Measurements from ENCODE around the gene SUMO3.
A peak's percentile ranks its signal among the peaks of the same experiment; 100 is the strongest.

The SUMO3 gene

DNA sequence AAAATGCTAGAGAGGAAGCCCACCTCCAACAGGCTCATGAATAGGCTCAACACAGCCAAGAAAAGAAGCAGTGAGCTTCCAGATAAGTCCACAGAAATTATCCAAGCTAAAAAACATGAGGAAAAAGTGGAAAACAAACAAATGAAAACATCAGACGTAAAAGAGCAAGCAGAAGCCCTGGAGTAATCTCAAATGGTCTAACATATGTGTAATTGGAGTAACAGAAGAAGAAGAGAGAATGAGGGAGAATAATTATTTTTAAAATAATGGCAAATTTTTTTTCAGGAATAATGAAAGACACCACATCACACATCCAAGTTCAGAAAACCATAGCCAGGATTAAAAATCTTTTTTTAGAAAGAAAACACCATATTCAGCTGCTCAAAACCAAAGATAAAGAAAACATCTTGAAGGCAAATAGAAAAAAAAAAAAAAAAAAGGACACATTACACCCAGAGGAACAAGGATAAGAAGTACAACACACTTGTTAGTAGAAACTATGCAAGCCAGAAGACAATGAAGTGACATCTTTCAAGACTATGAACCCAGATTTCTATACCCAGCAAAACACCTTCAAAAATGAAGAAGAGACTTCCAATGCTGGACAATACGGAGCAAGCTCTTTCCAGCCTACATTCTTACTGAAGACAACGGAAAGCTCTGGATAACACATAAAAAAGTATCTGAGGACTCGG, 10.6 kb upstream of the SUMO3 start:
- DNase-seq: no peak

DNA sequence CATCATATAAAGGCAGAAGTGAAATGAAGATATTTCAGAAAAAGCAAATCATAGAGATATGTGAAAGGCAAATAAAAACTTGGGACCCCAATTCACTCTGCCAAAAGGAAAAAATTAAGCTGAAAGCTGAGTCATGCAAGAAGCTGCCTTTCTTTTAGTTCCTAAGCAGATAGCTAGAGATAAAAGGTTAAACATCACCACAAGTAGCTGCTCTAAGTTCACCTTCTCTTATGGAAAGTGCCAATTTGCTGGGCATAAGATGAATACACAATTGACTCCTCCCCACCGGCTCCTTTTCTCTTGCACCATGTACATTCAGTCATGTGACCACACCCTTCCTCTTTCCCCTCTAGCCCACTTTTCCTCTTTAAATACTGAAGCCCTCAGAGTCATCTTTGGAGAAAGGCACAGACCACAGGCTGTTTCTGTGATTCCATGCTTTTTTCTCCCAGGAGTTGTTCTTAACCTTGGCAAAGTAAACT, 5.4 kb upstream of the SUMO3 start:
- DNase-seq: no peak

DNA sequence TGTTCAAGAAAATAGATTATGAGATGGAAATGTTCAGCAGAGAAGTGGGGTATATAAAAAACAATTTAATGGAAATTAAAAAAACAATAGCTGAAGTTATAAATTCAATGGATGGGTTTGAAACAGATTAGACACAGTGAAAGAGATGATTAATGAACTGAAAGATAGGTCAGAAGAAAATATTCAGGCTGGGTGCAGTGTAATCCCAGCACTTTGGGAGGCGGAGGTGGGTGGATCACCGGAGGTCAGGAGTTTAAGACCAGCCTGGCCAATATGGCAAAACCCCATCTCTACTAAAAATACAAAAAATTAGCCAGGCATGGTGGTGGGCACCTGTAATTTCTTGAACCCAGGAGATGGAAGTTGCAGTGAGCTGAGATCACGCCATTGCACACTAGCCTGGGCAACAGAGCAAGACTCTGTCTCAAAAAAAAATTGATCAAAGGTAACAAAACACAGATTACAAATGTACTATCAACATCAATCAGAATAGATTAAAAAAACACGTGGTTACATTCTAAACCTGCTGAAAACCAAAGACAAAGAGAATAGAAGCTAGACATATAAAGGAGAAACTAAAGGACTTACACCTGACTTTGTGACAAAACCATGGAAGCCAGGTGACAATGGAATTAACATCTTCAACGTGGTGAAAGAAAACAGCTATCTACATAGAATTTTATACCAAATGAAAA, 4.8 kb upstream of the SUMO3 start:
- DNase-seq: no peak

DNA sequence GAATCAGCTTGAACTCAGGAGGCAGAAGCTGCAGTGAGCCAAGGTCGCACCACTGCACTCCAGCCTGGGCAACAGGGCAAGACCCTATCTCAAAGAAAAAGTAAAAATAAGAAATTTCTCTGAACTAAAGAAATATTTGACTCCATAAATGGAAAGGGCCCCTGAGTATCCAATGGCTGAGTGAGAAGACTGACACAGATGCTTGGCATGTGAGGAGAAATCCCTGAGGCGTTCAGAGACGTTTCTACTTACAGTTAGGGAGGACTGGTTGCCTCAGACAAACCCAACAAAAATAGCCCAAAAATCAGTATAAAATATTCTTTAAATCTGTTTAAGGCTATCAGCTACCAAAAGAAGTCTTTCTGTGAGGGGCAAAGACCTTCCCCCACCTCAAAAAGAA, 3.0 kb upstream of the SUMO3 start:
- no peak for DNase-seq

DNA sequence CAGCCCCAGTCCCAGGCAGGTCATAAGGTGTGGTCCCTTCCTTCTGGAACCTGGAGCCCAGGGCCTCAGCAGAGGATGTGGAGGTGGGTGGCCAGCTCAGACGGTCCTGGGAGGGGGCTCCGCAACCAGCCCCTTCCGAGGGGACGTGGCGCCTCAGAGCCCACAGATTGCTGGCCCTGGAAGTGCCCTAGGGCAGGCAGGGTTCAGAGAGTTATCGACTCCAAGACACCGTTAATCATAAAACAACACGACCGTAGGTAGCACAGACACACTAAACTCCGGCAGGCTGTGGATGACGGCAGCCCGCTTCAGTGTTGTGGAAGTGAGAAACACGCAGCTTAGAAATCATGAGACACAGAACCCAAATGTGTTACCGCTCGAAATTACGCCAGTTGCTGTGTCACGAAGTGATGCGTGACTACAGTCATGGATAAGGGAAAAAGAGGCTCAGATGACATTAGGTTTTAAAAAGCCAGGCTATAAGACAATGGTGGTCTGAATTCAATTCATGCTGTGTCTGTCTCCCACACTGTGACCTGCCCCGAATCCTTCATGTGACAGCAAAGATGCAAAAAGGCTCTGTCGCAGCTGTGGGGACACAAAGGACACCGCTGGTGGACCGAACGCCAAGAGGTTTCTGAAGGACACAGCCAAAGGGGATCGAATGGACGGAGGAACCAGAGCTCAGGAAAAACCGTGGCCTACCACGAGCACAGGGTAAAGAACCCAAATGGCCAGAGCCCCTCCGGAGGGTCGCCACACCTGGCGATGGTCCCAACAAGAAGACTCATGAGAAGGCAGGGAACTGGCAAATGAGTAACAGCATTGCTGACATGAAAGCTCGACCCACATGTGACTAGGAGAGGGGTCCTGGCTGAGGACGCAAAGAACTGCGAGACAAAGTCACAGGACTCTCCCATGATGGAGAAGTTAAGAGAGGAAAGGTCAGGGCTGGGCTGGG, 1.7 kb upstream of the SUMO3 start:
- DNase-seq: no peak

DNA sequence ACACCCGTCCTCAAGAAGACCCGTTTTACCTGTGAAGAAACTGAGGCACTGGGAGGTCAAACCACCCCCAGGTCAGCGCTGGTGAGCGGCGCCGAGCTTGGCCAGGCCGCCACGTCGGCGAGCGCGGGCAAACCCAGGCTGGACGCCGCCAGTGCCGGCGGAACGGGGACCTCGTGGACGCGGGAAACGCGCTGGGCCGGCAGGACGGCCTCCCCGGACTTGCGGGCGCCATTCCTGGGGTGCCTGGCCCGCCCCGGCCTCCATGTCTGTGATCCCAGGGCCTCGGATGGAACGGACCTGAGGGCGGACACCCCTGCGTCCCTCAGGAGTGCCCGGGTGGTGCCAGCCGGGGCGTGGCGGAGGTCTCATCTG, 764 bp upstream of the SUMO3 start:
- no peak for DNase-seq

DNA sequence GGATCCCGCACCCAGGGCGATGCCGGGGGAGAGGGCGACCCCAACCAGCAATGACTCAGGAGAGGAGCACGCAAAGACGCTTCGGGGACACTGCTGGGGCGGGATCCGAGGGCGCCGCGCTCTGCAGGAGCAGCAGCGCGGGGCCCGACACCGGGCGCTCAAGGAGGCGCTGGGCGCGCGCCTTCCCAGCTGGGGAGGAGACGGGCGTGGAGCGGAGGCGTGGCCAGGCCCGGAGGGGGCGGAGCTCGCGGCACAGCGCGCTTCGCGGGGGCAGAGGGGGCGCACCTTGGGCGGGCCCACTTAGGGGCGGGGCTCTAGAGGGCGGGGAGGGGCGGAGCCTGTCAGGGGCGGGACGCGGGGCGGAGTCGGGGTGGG, 369 bp downstream of the SUMO3 start:
- peak; percentile 86 for DNase-seq

DNA sequence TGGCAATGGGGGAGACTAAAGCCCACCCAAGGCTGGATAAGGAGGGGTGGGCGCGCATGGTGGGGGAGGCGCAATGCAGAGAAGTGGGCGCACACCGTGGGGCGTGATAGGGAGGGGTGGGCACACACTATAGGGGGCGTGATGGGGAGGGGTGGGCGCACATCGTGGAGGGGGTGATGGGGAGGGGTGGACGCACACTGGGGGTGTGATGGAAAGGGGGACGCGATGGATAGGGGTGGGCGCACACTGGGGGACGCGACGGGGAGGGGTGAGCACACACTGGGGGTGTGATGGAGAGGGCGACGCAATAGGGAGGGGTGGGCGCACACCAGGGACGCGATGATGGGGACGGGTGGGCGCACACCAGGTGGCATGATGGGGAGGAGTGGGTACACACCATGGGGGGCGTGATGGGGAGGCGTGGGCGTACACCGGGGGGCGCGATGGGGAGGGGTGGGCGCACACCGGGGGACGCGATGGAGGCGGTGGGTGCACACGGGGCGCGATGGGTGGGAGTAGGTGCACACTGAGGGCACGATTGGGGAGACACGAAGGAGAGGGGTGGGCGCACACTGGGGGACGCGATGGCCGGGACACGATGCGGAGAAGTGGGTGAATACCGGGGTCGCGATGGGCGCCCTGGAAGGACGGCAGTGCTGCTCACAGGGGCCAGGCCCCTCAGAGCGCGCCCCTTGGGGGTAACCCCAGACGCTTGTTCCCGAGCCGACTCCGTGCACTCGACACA, 929 bp downstream of the SUMO3 start:
- DNase-seq: no peak

DNA sequence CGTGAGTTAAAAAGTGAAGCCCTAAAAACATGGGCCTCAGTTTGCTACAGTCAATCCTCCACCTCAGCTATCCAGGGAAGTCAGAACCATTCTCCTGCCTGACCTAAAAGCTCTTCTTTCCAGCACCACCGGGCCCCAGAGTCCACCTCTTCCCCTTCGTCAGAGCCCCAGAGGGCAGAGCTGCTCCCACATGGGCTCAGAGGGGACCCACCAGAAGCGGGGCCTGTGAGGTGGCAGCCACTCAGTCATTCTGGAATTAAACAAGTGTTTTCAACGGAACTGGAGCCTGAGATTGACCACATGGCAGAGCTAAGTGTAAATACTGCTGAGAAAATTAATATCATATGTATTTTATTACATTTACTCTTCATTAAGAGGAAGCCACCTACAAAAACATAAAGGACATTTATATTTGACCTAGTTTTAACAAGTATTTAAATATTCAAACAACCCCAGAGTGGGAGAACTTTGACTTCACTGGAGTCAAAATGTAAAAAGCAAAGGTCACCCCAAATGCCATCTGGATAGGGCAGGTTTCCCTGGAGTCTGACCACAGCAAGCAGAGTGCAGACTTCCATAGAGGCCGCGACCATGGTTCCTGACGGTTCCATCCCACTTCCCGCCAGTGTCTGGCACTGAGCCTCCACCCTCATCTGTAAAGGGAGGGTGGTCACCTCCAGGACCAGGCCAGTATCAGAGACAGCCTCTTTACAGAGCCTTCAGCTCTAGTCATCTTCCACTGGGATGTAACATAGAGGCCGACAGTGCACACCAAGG, 1.8 kb downstream of the SUMO3 start:
- no peak for DNase-seq

DNA sequence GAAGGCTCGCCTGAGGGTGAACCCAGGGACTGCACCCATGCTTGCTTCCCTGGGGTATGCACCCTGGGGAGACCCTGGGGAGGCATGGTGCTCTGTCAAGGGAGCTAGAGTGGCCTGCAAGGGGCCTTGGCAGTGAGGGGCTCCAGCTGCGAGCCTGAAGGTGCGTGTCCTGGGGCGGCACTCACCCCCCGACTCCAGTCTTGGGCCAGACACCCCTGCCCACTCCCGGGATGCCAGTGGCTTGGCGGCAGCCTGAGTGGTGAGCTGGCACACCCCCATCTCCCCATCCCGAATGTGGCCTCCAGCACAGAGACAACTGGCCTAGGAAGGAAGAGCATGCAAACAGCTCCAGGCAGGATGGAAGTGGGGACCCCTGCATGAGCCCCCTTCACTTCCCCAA, 2.6 kb downstream of the SUMO3 start:
- DNase-seq: no peak

DNA sequence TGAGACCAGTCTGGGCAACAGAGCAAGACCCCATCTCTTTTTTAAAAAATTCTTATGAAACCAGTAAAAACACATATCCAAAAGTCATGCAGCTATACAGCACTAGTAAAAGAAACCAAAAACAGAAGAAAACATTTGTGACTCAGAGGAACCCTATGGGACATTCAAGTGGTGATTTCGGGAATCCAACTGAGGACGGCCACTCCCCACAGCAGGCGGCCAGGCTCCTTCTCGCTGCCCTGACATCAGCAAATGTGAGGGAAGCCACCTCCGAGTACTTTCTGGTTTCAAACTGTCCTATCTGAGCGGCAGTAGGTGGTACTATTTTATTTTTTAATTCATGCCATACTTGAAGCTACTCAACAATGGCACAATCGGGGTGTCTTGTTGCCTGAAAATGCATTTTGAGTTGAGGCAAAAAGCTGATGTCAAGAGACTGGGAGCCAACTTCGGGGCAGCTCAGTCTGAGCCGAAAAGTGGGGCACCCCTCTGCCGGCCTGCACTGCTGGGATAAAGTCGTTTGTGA, 3.3 kb downstream of the SUMO3 start:
- no peak for DNase-seq

DNA sequence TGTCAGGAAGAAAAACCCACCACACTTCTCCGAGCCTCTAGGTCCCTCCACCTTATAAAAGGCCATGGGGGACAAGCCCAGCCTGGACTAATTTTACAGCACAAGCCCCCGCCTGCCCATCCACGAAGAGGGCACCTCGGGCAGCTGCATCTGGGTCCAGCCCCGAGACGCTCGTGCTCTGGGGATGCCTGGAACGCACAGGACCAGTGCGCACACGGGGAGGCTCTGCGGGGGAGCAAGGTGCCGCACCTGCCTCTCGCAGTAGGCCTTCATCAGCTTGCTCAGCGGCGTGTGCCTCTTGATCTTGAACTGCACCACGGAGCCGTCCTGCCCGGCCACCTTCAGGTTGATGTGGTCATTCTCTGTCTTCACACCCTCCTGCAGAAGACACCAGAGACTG, 4.1 kb downstream of the SUMO3 start:
- no peak for DNase-seq

DNA sequence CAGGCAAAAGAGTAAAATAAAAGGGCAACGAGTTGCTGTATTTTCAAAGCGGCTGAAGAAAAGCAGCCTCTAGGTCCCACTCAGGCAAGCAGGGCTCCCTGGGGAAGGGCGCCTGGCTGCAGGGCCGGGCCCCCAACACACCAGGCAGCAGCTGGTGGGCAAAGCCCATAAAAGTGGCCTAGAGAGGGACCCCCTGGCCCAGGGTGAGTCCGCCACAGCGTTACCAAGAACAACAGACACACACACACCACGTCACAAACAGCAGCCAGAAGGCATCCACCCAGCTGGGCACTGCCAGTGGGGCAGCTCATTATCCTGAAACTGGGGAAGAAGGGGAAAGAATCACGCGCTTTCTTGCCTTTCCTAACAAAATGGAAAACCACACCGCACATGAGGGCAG, 4.7 kb downstream of the SUMO3 start:
- no peak for DNase-seq

DNA sequence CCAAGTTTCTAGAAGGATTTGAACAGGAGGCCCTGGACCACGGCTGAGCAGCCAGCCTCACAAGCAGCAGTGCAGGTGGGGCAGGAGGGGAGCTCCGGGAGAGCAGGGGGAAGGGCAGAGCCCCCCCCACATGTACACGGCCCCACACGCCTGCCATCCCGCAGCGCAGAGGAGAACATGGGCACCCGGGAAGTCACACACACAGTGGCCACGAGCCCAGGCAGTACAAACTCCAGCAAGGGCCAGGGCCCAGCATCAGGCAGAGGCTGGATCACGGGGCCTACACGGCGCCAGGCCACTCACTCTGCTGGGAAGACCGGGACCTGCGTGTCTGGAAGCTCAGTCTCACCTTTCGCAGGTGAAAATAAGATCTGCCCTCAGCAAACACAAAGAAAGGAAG, 5.2 kb downstream of the SUMO3 start:
- no peak for DNase-seq

DNA sequence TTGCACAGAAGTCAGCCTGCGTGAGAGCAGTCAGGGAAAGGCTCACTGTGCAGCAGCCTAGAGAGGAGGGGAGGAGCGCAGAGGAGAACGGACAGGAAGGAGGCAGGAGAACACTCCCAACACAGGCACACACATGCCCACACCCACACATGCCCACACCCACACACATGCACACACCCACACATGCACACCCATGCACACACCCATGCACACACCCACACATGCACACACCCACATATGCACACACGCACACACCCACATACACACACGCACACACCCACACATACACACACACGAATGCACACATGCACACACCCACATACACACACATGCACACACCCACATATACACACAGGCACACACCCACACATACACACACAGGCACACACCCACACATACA, 7.1 kb downstream of the SUMO3 start:
- no peak for DNase-seq

DNA sequence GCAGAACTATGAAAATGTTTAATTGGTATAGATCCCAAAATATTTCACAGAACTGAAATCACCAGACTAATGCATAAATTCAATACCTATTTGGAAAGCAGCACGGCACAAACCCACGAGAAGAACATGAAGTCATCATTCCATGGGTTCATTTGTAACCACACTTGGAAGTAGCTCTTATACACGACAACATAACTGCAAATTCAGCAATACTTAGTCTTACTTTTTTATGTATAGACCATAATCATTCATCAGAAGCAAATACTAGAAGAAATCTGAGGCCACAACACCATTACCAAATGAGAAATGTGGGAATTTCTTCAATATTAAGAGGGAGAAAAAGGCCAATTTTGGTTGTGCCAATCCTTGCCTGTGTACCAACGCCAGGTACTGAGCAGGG, 12.0 kb downstream of the SUMO3 start:
- no peak for DNase-seq

DNA sequence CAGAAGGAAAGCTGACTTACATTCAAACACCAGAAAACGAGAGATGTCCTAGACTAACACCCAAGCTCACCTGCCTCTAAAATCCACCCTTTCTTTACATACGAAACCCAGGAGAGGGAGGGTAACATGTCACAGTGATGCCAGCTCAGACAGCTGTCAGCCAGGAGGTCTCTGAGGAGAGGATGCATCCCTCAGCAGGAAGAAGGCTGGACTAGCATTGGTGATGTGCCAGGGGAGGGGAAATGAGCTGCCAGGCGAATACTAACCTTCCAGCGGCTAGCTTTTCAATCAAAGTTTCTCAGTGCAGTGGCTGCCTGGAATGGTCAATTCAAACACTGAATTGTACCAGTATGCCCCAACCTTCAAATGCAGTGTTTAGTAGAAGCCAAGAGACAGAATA, 12.6 kb downstream of the SUMO3 start:
- no peak for DNase-seq

DNA sequence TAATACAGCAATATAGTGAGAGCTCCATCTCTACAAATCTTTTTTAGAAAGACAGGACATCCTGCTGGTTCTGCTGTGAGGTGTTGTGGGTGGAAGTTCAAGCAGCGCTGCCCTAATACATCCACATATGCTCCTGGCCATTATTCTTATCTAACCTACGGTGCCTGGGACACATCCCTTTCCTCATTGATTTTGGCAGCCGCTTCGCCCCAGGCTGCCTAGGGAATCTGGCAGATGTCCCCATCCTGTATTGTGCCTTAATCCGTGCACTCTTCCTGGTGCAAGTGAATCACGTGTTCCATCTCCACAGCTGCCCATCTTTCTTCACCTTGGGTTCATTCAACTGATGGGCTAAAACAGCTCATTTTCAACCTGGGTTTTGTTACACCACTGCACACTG, 13.1 kb downstream of the SUMO3 start:
- no peak for DNase-seq

DNA sequence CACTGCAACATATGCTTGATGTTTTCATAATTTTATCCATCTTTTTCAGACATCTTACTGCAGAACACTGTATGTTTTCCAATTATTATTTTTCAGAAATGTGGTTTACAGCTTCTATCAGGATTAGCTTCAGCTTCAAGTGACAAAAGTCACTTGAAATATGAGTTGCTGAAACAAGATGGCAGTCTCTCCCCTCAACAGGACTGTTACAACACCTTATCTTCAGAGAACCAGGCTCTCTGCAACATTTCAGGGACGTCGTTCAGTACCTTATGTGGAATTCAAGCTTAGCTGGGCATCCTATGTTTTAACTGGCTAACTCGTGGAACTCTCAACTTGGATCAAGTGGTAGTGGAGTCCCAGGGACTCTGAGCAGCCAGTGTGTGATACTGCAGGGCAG, 14.2 kb downstream of the SUMO3 start:
- DNase-seq: no peak

DNA sequence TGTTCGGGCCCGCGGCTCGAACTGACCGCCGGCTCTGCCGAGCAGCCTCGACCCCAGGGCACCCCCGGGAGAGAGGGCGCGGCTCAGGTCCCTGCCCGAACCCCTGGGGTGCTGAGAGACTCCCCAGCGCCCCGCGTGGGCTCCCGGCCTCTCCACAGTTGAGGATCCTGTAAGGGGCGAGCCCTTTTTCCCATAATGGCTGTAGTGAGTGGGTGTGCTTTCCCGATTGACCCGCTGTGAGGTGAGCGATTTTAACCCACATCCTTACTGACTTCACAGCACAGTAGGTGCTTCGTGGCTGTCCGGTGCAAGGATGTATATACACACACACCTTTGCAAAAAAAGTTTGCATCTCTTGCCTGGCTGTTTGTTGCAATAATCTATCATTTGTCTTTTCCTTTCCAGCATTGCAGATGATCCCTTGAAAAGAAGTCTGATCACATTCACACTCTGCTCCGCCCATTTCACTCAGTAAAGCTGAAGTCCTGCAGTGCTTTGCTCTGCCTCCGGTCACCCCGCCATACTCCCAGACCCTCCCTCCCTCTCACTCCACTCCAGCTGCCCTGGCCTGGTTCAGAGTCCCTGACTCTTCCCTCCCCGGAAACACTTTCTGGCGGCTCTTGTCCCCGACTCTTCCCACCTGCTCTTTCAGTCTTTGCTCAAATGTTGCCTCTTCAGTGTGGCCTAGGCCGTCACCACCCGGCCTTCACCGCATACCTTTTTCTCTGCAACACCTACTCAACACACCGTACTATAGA, 15.3 kb downstream of the SUMO3 start:
- no peak for DNase-seq
